ENCODE measurements around the gene SH3PXD2B. TPM values are rescaled to one million over a fixed set of nuclear protein-coding genes. Genes with fewer than 3 reads are reported as not detected.
"Not testable (repeated sequence)": the region's sequence is repeated elsewhere in the genome, so short reads cannot be mapped to it uniquely, and the experiment has no call there.

The SH3PXD2B gene
- total RNA-seq, 1 donor from 2014 or later: 74.1 TPM

DNA sequence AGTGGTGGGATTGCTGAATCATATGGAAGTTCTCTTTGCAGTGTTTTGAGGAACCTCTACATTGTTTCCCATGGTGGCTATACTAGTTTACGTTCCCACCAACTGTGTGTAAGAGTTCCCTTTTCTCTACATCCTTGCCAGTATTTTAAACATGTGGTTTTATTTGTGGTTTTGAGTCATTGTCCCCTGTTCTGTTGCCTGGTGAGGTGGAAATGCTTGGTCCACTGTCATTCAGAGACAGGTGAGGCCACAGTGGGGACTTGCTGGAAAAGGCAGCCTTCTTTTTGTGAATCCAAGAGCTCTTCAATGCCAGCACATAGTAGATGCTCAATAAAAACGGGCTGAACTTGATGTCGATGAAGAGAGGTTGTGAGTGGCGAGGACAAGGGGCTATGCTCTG, 44.2 kb downstream of the SH3PXD2B start:
- Mint-ChIP-seq H3K27ac (ENCODE audit: unreplicated experiment) (no peak overlapping the region), H3K4me3 (ENCODE audit: unreplicated experiment) (no peak overlapping the region), H3K27me3 (ENCODE audit: unreplicated experiment) (peaks cover 1% of the 10 kb centered on the region), H3K4me1 (ENCODE audit: unreplicated experiment) (peaks cover 5% of the 10 kb centered on the region), H3K9me3 (ENCODE audit: unreplicated experiment) (no peaks in the 10 kb centered on the region), H3K36me3 (ENCODE audit: low read depth, unreplicated experiment) (peaks cover 28% of the 10 kb centered on the region)
- no peak for DNase-seq (ENCODE audit: low spot score)
- no peak for TF ChIP-seq CTCF (IDR thresholded peaks at IDR 0.05; ENCODE audit: unreplicated experiment)

DNA sequence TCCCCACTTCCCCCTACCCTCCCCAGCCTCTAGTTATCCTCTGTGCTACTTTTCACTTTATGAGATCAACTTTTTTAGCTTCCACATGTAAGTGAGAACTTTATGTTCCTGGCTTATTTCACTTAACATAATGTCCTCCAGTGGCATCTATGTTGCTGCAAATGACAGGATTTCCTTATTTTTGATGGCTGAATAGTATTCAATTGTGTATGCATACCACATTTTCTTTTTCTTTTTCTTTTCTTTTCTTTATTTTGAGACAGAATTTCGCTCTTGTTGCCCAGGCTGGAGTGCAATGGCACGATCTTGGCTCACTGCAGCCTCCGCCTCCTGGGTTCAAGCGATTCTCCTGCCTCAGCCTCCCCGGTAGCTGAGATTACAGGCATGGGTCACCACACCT, 44.8 kb downstream of the SH3PXD2B start:
- H3K4me3 Mint-ChIP-seq (ENCODE audit: unreplicated experiment); DNase-seq (ENCODE audit: low spot score); H3K27me3 Mint-ChIP-seq (ENCODE audit: unreplicated experiment); H3K27ac Mint-ChIP-seq (ENCODE audit: unreplicated experiment); H3K4me1 Mint-ChIP-seq (ENCODE audit: unreplicated experiment); H3K9me3 Mint-ChIP-seq (ENCODE audit: unreplicated experiment): not testable (repeated sequence)
- H3K36me3 Mint-ChIP-seq (ENCODE audit: low read depth, unreplicated experiment): peaks cover 30% of the 10 kb centered on the region

GRCh38 chr5:172407822-172408221, 46.5 kb downstream of the SH3PXD2B start:
- no peak for DNase-seq (ENCODE audit: low spot score)
- Mint-ChIP-seq H3K9me3 (ENCODE audit: unreplicated experiment) (no peaks in the 10 kb centered on the region), H3K27me3 (ENCODE audit: unreplicated experiment) (peaks cover 1% of the 10 kb centered on the region), H3K4me1 (ENCODE audit: unreplicated experiment) (peaks cover 5% of the 10 kb centered on the region), H3K36me3 (ENCODE audit: low read depth, unreplicated experiment) (peaks cover 33% of the 10 kb centered on the region), H3K4me3 (ENCODE audit: unreplicated experiment) (no peak overlapping the region), H3K27ac (ENCODE audit: unreplicated experiment) (no peak overlapping the region)
- TF ChIP-seq CTCF (IDR thresholded peaks at IDR 0.05; ENCODE audit: unreplicated experiment): no peak

GRCh38 chr5:172407241-172407691, 47.1 kb downstream of the SH3PXD2B start:
- H3K27ac Mint-ChIP-seq (ENCODE audit: unreplicated experiment): no peak overlapping the region

GRCh38 chr5:172405226-172406107, 48.9 kb downstream of the SH3PXD2B start:
- Mint-ChIP-seq H3K4me1 (ENCODE audit: unreplicated experiment) (no peaks in the 10 kb centered on the region), H3K27ac (ENCODE audit: unreplicated experiment) (no peak overlapping the region), H3K9me3 (ENCODE audit: unreplicated experiment) (no peaks in the 10 kb centered on the region), H3K27me3 (ENCODE audit: unreplicated experiment) (peaks cover 6% of the 10 kb centered on the region), H3K4me3 (ENCODE audit: unreplicated experiment) (peak overlapping the region; percentile 9), H3K36me3 (ENCODE audit: low read depth, unreplicated experiment) (peaks cover 33% of the 10 kb centered on the region)
- no peak for TF ChIP-seq CTCF (IDR thresholded peaks at IDR 0.05; ENCODE audit: unreplicated experiment)
- DNase-seq (ENCODE audit: low spot score): no peak

More at GRCh38 chr5:172407241-172407691, 47.1 kb downstream of the SH3PXD2B start:
- no peak for DNase-seq (ENCODE audit: low spot score)
- Mint-ChIP-seq H3K4me3 (ENCODE audit: unreplicated experiment) (no peak overlapping the region), H3K27me3 (ENCODE audit: unreplicated experiment) (peaks cover 3% of the 10 kb centered on the region), H3K36me3 (ENCODE audit: low read depth, unreplicated experiment) (peaks cover 33% of the 10 kb centered on the region), H3K4me1 (ENCODE audit: unreplicated experiment) (no peaks in the 10 kb centered on the region), H3K9me3 (ENCODE audit: unreplicated experiment) (no peaks in the 10 kb centered on the region)
- TF ChIP-seq CTCF (IDR thresholded peaks at IDR 0.05; ENCODE audit: unreplicated experiment): no peak

All from endothelial cell (in vitro differentiated cells).